Panc1 (cell line): ENCODE measurements around the gene LPP.

Experiments
- CTCF ChIP-seq: fragments of 450-650 bp; IDR thresholded peaks from 2 replicates; pipeline ENCODE4 v1.5.1; 2017; ENCODE audit warnings: mild to moderate bottlenecking
- POLR2AphosphoS5 ChIP-seq: IDR thresholded peaks from 2 replicates; pipeline ENCODE4 v1.6.1; 2012; ENCODE audit warnings: mild to moderate bottlenecking, low read depth, low read length, moderate library complexity
- REST ChIP-seq, 2 experiments: IDR thresholded peaks; 2 replicates each; pipeline ENCODE4 v1.6.1; 2011 to 2012; ENCODE audit warnings: low read depth in 2 of 2, control low read depth in 1 of 2, low read length in 1 of 2, mild to moderate bottlenecking in 1 of 2, moderate library complexity in 1 of 2; ENCODE audit not compliant: insufficient read depth in 1 of 2
- TCF7L2 ChIP-seq: IDR thresholded peaks from 2 replicates; pipeline ENCODE4 v1.6.1; 2011; ENCODE audit warnings: mild to moderate bottlenecking, low read depth, low read length, inconsistent platforms

- TF ChIP-seq CTCF = no peak
- no peak for TF ChIP-seq POLR2AphosphoS5
- TF ChIP-seq REST (IDR thresholded peaks at IDR 0.05; ENCODE audit: insufficient read depth in 1 of 2, low read depth in 2 of 2, low read length in 1 of 2) = no peak
- TF ChIP-seq TCF7L2 = no peak
These were observed 568.0 kb downstream of the LPP start for GRCh38 chr3:188721990-188722389.
